Stimulated activated naive CD4-positive, alpha-beta T cell treated with Interleukin-2 at 50 U/mL for 16 hours (primary cell): ENCODE data around the gene TMEM123.
A peak's percentile ranks its signal among the peaks of the same experiment; 100 is the strongest.

Experiments
- DNase-seq: peaks from one replicate; lab custom pipeline; 2025; lab: John Stamatoyannopoulos, UW

TMEM123 gene

DNA sequence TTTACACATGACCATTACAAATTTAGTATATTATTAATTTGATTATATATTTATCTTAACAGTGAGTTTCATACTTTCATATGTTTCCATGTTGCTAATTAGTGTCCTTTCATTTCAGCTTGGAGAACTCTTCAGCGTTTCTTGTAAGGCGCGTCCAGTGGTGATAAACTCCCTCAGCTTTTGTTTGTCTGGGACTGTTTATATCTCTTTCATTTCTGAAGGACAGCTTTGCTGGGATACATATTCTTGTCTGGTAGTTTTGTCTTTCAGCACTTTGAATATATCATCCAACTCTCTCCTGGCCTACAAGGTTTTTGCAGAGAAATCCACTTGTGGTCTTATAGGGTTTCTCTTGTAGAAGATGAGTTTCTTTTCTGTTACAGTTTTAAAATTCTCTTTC is 93.2 kb downstream of the TMEM123 start:
- DNase-seq, result no peak

DNA sequence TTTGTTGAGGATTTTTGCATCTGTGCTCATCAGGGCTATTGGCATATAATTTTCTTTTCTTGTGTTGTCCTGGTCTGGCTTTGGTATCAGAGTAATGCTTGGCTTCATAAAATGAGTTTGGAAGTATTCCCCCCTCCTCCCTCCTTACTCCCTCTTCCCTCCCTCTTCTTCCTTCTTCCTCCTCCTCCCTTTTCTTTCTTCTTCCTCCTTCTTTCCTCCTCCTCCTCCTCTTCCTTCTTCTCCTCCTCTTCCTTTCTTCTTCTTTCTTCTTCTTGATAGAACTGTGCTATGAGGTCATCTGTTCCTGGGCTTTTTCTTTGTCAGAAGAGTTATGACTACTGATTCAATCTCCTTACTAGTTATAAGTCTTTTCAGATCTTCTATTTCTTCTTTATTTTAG is 95.4 kb downstream of the TMEM123 start:
- no peak for DNase-seq

DNA sequence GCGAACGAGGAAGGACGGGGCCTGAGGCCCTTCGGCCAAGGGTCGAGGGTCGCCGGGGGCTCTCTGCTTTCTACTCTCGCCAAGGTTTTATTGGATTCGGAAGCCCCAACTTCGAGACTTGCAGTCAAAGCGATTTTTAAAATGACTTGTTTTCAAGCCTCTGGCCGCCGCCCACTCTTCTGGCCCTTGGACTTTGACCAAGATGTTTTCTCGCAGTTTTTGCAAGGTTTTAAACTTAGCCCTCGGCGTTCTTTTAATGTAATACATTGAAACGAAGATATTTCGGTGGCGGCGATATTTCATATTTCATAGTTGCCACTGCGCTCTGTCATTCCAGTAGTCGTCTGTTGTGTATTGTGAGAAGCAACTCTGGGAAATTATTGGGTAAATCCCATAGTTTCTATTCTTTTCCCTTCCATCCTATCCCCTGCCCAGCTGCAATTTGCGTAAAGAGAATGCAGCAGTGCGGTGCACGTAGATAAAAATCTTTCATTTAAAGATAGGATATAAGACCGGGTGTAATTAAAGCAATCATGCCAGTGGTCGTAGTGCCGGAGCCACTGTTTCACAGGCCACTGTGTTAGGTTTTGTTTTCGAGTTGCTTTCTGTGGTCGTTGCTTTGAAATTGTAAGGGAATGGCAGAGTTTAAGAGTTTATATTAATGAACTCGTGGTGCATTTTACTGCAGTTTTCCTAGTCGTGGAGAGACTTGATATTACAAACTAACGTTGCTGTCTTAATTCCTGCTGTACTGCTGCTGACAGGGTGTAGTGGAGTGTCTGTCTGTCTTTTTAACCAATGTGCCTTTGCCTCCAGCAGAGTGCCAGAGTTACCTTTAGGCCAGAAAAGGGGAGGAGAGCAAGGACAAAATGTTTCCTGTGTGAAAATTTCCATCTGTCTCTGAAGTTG is 104.8 kb downstream of the TMEM123 start:
- no peak for DNase-seq

DNA sequence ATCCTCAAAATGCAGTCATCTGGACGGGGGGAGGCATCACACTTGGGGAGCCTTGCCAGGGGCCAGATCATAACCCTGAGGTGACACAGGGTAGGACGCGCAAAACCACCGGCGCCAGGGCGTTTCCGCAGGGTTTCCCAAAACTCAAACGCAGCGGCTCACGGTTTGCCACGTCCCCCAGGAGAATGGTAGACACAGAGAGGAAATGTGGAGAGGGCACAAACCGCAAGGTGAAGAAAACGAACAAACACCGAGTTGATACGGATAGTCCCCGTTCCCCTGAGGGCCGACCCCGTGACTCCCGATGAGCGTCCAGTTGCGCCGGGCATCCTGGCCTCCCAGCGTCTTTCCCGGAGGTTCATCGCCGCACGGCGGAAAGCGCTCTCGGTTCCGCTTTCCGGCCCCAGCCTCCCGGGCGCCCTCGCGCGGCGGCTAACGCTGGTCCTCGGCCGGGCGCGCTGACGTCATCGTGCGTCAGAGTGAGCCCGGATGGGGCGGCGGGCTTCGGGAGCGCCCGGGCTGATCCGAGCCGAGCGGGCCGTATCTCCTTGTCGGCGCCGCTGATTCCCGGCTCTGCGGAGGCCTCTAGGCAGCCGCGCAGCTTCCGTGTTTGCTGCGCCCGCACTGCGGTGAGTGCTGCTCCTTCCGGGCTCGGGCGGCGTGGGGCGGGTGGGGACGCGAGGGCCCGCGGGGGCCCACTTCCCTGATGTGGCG is 105.7 kb downstream of the TMEM123 start, which contains the start of gene BIRC2:
Gene BIRC2 (plus strand): TSS at position 467 of the 714 bp plus-strand sequence. CDS start 2,641 bp downstream, outside the sequence.
- peak; percentile 92 for DNase-seq

- DNase-seq, result no peak
These were observed 106.2 kb downstream of the TMEM123 start for GRCh38 chr11:102346456-102346747.
